HL-60 (cell line): ENCODE data around the gene RINL.
"Not testable (repeated sequence)": the region's sequence is repeated elsewhere in the genome, so short reads cannot be mapped to it uniquely, and the experiment has no call there.

Experiments used
- DNase-seq, 2 experiments: peaks; one replicate each; pipeline ENCODE4 v3.0.0-alpha.2; 2010 to 2020; ENCODE audit warnings: low read depth in 1 of 2, low spot score in 1 of 2
- H3K27ac ChIP-seq: fragments of 250-450 bp; sonication (Bioruptor Pico); replicated peaks from 2 replicates; pipeline ENCODE4 v1.5.1; 2020; ENCODE audit warnings: mild to moderate bottlenecking, moderate library complexity
- H3K27me3 ChIP-seq: fragments of 250-450 bp; sonication (Bioruptor Pico); 2 replicates; pipeline ENCODE4 v1.5.1; 2021; ENCODE audit warnings: mild to moderate bottlenecking, moderate library complexity; ENCODE audit not compliant: insufficient read depth, poor library complexity, severe bottlenecking
- H3K4me3 ChIP-seq: replicated peaks from 2 replicates; pipeline ENCODE4 v1.5.1; 2011; ENCODE audit warnings: mild to moderate bottlenecking, control low read depth, low read length; ENCODE audit not compliant: insufficient read depth
- CTCF ChIP-seq: IDR thresholded peaks from one replicate; pipeline ENCODE4 v1.5.1; 2011; ENCODE audit warnings: low read length, control low read depth, inconsistent platforms; ENCODE audit not compliant: insufficient read depth
- GABPA ChIP-seq: IDR thresholded peaks from 2 replicates; pipeline ENCODE4 v1.6.1; 2012; ENCODE audit warnings: low read depth
- POLR2AphosphoS5 ChIP-seq: IDR thresholded peaks from 2 replicates; pipeline ENCODE4 v1.6.1; 2012; ENCODE audit warnings: low read depth
- REST ChIP-seq: IDR thresholded peaks from 2 replicates; pipeline ENCODE4 v1.6.1; 2012; ENCODE audit warnings: low read depth; ENCODE audit not compliant: insufficient replicate concordance
- SPI1 ChIP-seq: IDR thresholded peaks from 2 replicates; pipeline ENCODE4 v1.6.1; 2012; ENCODE audit warnings: low read depth, mild to moderate bottlenecking, borderline replicate concordance

The RINL gene

GRCh38 chr19:38879400-38879751 is 1.3 kb upstream of the RINL start:
- TF ChIP-seq POLR2AphosphoS5, result no peak
- TF ChIP-seq REST, result no peak
- no peak for TF ChIP-seq CTCF
- TF ChIP-seq GABPA, result no peak
- no peak for TF ChIP-seq SPI1
- no peak overlapping the region for H3K27ac ChIP-seq

GRCh38 chr19:38878575-38879399 is 712 bp upstream of the RINL start:
- H3K27me3 ChIP-seq, result no peaks in the 10 kb centered on the region
- no peak overlapping the region for H3K4me3 ChIP-seq
- peak overlapping the region; percentile 73 for H3K27ac ChIP-seq
- TF ChIP-seq SPI1 (no peak), POLR2AphosphoS5 (no peak), GABPA (no peak), REST (no peak), CTCF (no peak)
- no peak for DNase-seq

More at GRCh38 chr19:38879400-38879751, 1.3 kb upstream of the RINL start:
- Histone ChIP-seq H3K27me3 (no peaks in the 10 kb centered on the region), H3K4me3 (no peak overlapping the region)
- DNase-seq, result no peak

GRCh38 chr19:38875656-38876395 is 2.2 kb downstream of the RINL start:
- no peak overlapping the region for H3K27ac ChIP-seq
- no peak for DNase-seq
- TF ChIP-seq CTCF (no peak), POLR2AphosphoS5 (no peak), SPI1 (no peak), GABPA (no peak), REST (no peak)
- H3K4me3 ChIP-seq, result no peak overlapping the region
- H3K27me3 ChIP-seq, result no peaks in the 10 kb centered on the region

- not testable (repeated sequence) for H3K4me3 ChIP-seq, DNase-seq, H3K27ac ChIP-seq, H3K27me3 ChIP-seq
These were observed 4.7 kb downstream of the RINL start for GRCh38 chr19:38873400-38873799.
